HG02885 (cell line): Measurements from ENCODE around the gene FAAP20.

ENCODE experiments used
- ATAC-seq: cut with Tn5 transposase; IDR thresholded peaks from one replicate; pipeline ENCODE4 v1.9.1; 2021; ENCODE audit warnings: mild to moderate bottlenecking; ENCODE audit not compliant: unreplicated experiment, poor library complexity

FAAP20 gene

GRCh38 chr1:2181752-2182151 lies 12.8 kb downstream of the FAAP20 start:
- no peak for ATAC-seq

- ATAC-seq = no peak
Measured at GRCh38 chr1:2181271-2181670, 13.3 kb downstream of the FAAP20 start.

- no peak for ATAC-seq
Measured at GRCh38 chr1:2180297-2181245, 14.0 kb downstream of the FAAP20 start.

- no peak for ATAC-seq
Measured at GRCh38 chr1:2179283-2180013, 15.1 kb downstream of the FAAP20 start.

- ATAC-seq = no peak
Measured at GRCh38 chr1:2178875-2179274, 15.7 kb downstream of the FAAP20 start.

GRCh38 chr1:2177946-2178538 lies 16.5 kb downstream of the FAAP20 start:
- no peak for ATAC-seq

- ATAC-seq = no peak
Measured at GRCh38 chr1:2177541-2177940, 17.0 kb downstream of the FAAP20 start.

GRCh38 chr1:2176615-2177014 lies 18.0 kb downstream of the FAAP20 start:
- ATAC-seq = no peak

- ATAC-seq = no peak
Measured at GRCh38 chr1:2175681-2176454, 18.7 kb downstream of the FAAP20 start.

GRCh38 chr1:2175055-2175414 lies 19.5 kb downstream of the FAAP20 start:
- no peak for ATAC-seq

GRCh38 chr1:2174348-2175054 lies 20.1 kb downstream of the FAAP20 start:
- no peak for ATAC-seq

GRCh38 chr1:2173546-2174347 lies 20.8 kb downstream of the FAAP20 start:
- ATAC-seq = no peak

- ATAC-seq = no peak
Measured at GRCh38 chr1:2172551-2173146, 21.9 kb downstream of the FAAP20 start.

- ATAC-seq = no peak
Measured at GRCh38 chr1:2172012-2172411, 22.6 kb downstream of the FAAP20 start.

GRCh38 chr1:2170211-2170610 lies 24.4 kb downstream of the FAAP20 start:
- ATAC-seq = no peak

- no peak for ATAC-seq
Measured at GRCh38 chr1:2169200-2169836, 25.3 kb downstream of the FAAP20 start.

GRCh38 chr1:2168535-2168934 lies 26.0 kb downstream of the FAAP20 start:
- ATAC-seq = no peak

GRCh38 chr1:2168090-2168489 lies 26.5 kb downstream of the FAAP20 start:
- ATAC-seq = no peak
